PC-3 (cell line): Measurements from ENCODE around the gene SEC61B. TPM values are rescaled to one million over a fixed set of nuclear protein-coding genes. Genes with fewer than 3 reads are reported as not detected.

Experiments
- ATAC-seq: fragments of 200-7000 bp; cut with Tn5 transposase; 2 replicates; pipeline ENCODE4 v1.9.1; 2020; ENCODE audit warnings: mild to moderate bottlenecking, moderate library complexity
- BruUV-seq: library from RNA; stranded (reverse); fragments of 400-500 nt; replicated peaks from 2 replicates; lab custom pipeline; 2021; lab: Mats Ljungman, UMichigan
- CTCF ChIA-PET: fragments of 300-600 bp; sonication (Branson Sonifier 250); formaldehyde crosslinking; loops from one replicate; lab custom pipeline; 2022; ENCODE audit warnings: antibody characterized with exemption; lab: Charles Lee
- POLR2A ChIA-PET: fragments of 300-600 bp; sonication (Branson Sonifier 250); formaldehyde crosslinking; loops from one replicate; lab custom pipeline; 2022; ENCODE audit warnings: antibody characterized with exemption; ENCODE audit not compliant: unreplicated experiment; lab: Charles Lee
- DNase-seq: peaks from one replicate; pipeline ENCODE4 v3.0.0-alpha.2; 2015
- H2AFZ ChIP-seq: fragments of 300-600 bp; sonication (generic); 2 replicates; pipeline ENCODE4 v1.6.0; 2016; ENCODE audit warnings: antibody characterized with exemption, low read length
- H3F3A ChIP-seq: fragments of 300-600 bp; sonication (generic); one replicate; pipeline ENCODE4 v1.6.0; 2017; ENCODE audit warnings: antibody characterized with exemption, low read length, control low read depth, mild to moderate bottlenecking; ENCODE audit not compliant: unreplicated experiment
- H3K27ac ChIP-seq: fragments of 300-600 bp; sonication (generic); 2 replicates; pipeline ENCODE4 v1.5.1; 2016; ENCODE audit warnings: mild to moderate bottlenecking, low read length
- H3K27me3 ChIP-seq: fragments of 300-600 bp; sonication (generic); 2 replicates; pipeline ENCODE4 v1.6.1; 2016; ENCODE audit warnings: low read length, mixed read lengths
- H3K36me3 ChIP-seq: fragments of 300-600 bp; sonication (generic); 2 replicates; pipeline ENCODE4 v1.6.1; 2016; ENCODE audit warnings: low read depth, mixed run types, low read length, mixed read lengths
- H3K4me1 ChIP-seq: fragments of 300-600 bp; sonication (generic); 2 replicates; pipeline ENCODE4 v1.5.1; 2016; ENCODE audit warnings: low read length; ENCODE audit not compliant: insufficient read depth
- H3K4me2 ChIP-seq: fragments of 300-600 bp; sonication (generic); 2 replicates; pipeline ENCODE4 v1.6.0; 2016; ENCODE audit warnings: low read length
- H3K4me3 ChIP-seq: fragments of 300-600 bp; sonication (generic); 2 replicates; pipeline ENCODE4 v1.5.1; 2016; ENCODE audit warnings: mild to moderate bottlenecking, low read length, mixed read lengths
- H3K79me2 ChIP-seq: fragments of 300-600 bp; sonication (generic); 2 replicates; pipeline ENCODE4 v1.6.1; 2017; ENCODE audit warnings: low read length, mixed read lengths
- H3K9ac ChIP-seq: fragments of 300-600 bp; sonication (generic); 2 replicates; pipeline ENCODE4 v1.6.0; 2016; ENCODE audit warnings: mild to moderate bottlenecking, low read length
- H3K9me2 ChIP-seq: fragments of 300-600 bp; sonication (generic); replicated peaks from 2 replicates; pipeline ENCODE4 v1.6.1; 2016; ENCODE audit warnings: mixed run types, low read length, mixed read lengths
- H3K9me3 ChIP-seq: fragments of 300-600 bp; sonication (generic); 2 replicates; pipeline ENCODE4 v1.6.1; 2016; ENCODE audit warnings: low read length, mixed read lengths
- H4K20me1 ChIP-seq: fragments of 300-600 bp; sonication (generic); 2 replicates; pipeline ENCODE4 v1.6.1; 2016; ENCODE audit warnings: low read length, mixed read lengths
- CTCF ChIP-seq: fragments of 300-600 bp; sonication (generic); conservative IDR thresholded peaks from 2 replicates; pipeline ENCODE4 v1.5.1; 2017; ENCODE audit warnings: antibody characterized with exemption, low read depth, mild to moderate bottlenecking, low read length
- EZH2 ChIP-seq: fragments of 300-600 bp; sonication (generic); IDR thresholded peaks from one replicate; pipeline ENCODE4 v1.6.1; 2017; ENCODE audit warnings: antibody characterized with exemption, mild to moderate bottlenecking, low read length; ENCODE audit not compliant: unreplicated experiment
- EZH2phosphoT487 ChIP-seq: fragments of 300-600 bp; sonication (generic); IDR thresholded peaks from 2 replicates; pipeline ENCODE4 v1.6.1; 2018; ENCODE audit warnings: mild to moderate bottlenecking, antibody characterized with exemption, low read length, borderline replicate concordance
- intact Hi-C: fragments of 100-400 bp; cut with micrococcal nuclease; formaldehyde crosslinking; loops from 2 replicates; pipeline ENCODE4 v1.9.0; 2023
- total RNA-seq: library from RNA; depleted of rRNA; stranded (reverse); fragments of >200 nt; gene quantifications from 2 replicates; pipeline ENCODE4 v1.2.3, GENCODE V29; 2014

Gene SEC61B
- total RNA-seq, 1 experiment from 2014 or later: 107 TPM

GRCh38 chr9:99224445-99224844 lies 2.4 kb downstream of the SEC61B start:
- Histone ChIP-seq H3K27me3 (no peaks in the 10 kb centered on the region), H3K36me3 (peaks cover 26% of the 10 kb centered on the region; the same call in 1 of the 2 replicates), H2AFZ (no peak overlapping the region), H3K27ac (no peak overlapping the region), H3K4me2 (no peak overlapping the region), H3K4me1 (peaks cover 11% of the 10 kb centered on the region; the same call in 1 of the 2 replicates), H3K4me3 (no peak overlapping the region), H4K20me1 (peaks cover 12% of the 10 kb centered on the region), H3K9me2 (no peaks in the 10 kb centered on the region), H3K79me2 (peaks cover 66% of the 10 kb centered on the region), H3F3A (no peaks in the 10 kb centered on the region), H3K9me3 (no peaks in the 10 kb centered on the region), H3K9ac (no peak overlapping the region)
- CTCF ChIA-PET: no interaction called here
- ATAC-seq (no peak), DNase-seq (no peak)
- no TSS peak for BruUV-seq
- POLR2A ChIA-PET: no interaction called here
- TF ChIP-seq EZH2phosphoT487 (no peak), EZH2 (no peak), CTCF (no peak)
- intact Hi-C loops: loop anchor here (5.0 kb wide), 1 partner anchor 598 kb away; the partner anchor contains the start of gene NR4A3

GRCh38 chr9:99226054-99226453 lies 4.0 kb downstream of the SEC61B start:
- H3K36me3 ChIP-seq: peaks cover 35% of the 10 kb centered on the region
- no peaks in the 10 kb centered on the region; the same call in 1 of the 2 replicates for H4K20me1 ChIP-seq
- no peak overlapping the region for H3K4me2 ChIP-seq
- no peak overlapping the region for H3K4me3 ChIP-seq
- H2AFZ ChIP-seq: no peak overlapping the region
- no peak overlapping the region for H3K9ac ChIP-seq
- peaks cover 8% of the 10 kb centered on the region; the same call in 1 of the 2 replicates for H3K4me1 ChIP-seq
- H3F3A ChIP-seq: no peaks in the 10 kb centered on the region
- TF ChIP-seq EZH2phosphoT487 (no peak), EZH2 (no peak)
- ChIA-PET CTCF (no interaction called here), POLR2A (no interaction called here)
- ATAC-seq (no peak), DNase-seq (no peak)
- H3K79me2 ChIP-seq: peaks cover 50% of the 10 kb centered on the region
- no peaks in the 10 kb centered on the region for H3K9me2 ChIP-seq
- no peaks in the 10 kb centered on the region for H3K27me3 ChIP-seq
- no peaks in the 10 kb centered on the region for H3K9me3 ChIP-seq
- no TSS peak for BruUV-seq
- intact Hi-C loops: no loop called here
- H3K27ac ChIP-seq: no peak overlapping the region

- no peak overlapping the region for H3K27ac ChIP-seq
- no peaks in the 10 kb centered on the region for H3K27me3 ChIP-seq
- TF ChIP-seq EZH2phosphoT487 (no peak), CTCF (no peak), EZH2 (no peak)
- H3K36me3 ChIP-seq: peaks cover 36% of the 10 kb centered on the region
- no peaks in the 10 kb centered on the region for H4K20me1 ChIP-seq
- ChIA-PET POLR2A (no interaction called here), CTCF (no interaction called here)
- no peaks in the 10 kb centered on the region for H3K9me3 ChIP-seq
- no peak for ATAC-seq
- BruUV-seq: no TSS peak
- peaks cover 10% of the 10 kb centered on the region for H3K79me2 ChIP-seq
- H3K4me3 ChIP-seq: no peak overlapping the region
- no peak for DNase-seq
- no peaks in the 10 kb centered on the region for H3K4me1 ChIP-seq
- H3K9me2 ChIP-seq: no peaks in the 10 kb centered on the region
- no peaks in the 10 kb centered on the region for H3F3A ChIP-seq
- H3K4me2 ChIP-seq: no peak overlapping the region
- no peak overlapping the region for H2AFZ ChIP-seq
- intact Hi-C loops: no loop called here
- H3K9ac ChIP-seq: no peak overlapping the region
Measured at GRCh38 chr9:99230206-99230605, 8.1 kb downstream of the SEC61B start.
